H1 (cell line): ENCODE results near the gene COPS6. TPM values are rescaled to one million over a fixed set of nuclear protein-coding genes. Genes with fewer than 3 reads are reported as not detected.

Experiments
- CTCF ChIA-PET: fragments of 300-600 bp; sonication (Branson Sonifier 250); formaldehyde crosslinking; loops from one replicate; lab custom pipeline; 2021; ENCODE audit not compliant: partially characterized antibody; lab: Charles Lee
- POLR2A ChIA-PET: fragments of 300-600 bp; sonication (Branson Sonifier 250); formaldehyde crosslinking; loops from one replicate; lab custom pipeline; 2021; ENCODE audit warnings: inconsistent platforms; ENCODE audit not compliant: partially characterized antibody; lab: Charles Lee
- DNase-seq, 2 experiments: peaks; one replicate each; pipeline versions ENCODE4 v3.0.0 to v3.0.0-alpha.2; 2010 to 2022; ENCODE audit warnings: low spot score in 2 of 2, low read depth in 1 of 2, mixed read lengths in 1 of 2
- FAIRE-seq: peaks from 2 replicates; lab custom pipeline; 2011; peaks lifted over from hg19 to GRCh38; lab: Jason Lieb, UNC
- H2AFZ ChIP-seq: 2 replicates; pipeline ENCODE4 v1.8.1; 2012; ENCODE audit warnings: low read length, inconsistent platforms
- H2AK5ac ChIP-seq: 2 replicates; pipeline ENCODE4 v1.6.1; 2013; ENCODE audit warnings: low read depth, low read length
- H2BK120ac ChIP-seq: replicated peaks from 2 replicates; pipeline ENCODE3; 2013; ENCODE audit warnings: low read depth, low read length, inconsistent platforms
- H2BK12ac ChIP-seq: 2 replicates; pipeline ENCODE4 v1.6.1; 2013; ENCODE audit warnings: low read depth, low read length
- H2BK15ac ChIP-seq: 2 replicates; pipeline ENCODE4 v1.6.1; 2013; ENCODE audit warnings: low read length
- H2BK20ac ChIP-seq: 2 replicates; pipeline ENCODE4 v1.6.1; 2013; ENCODE audit warnings: low read length
- H2BK5ac ChIP-seq: 2 replicates; pipeline ENCODE4 v1.6.1; 2013; ENCODE audit warnings: low read depth, low read length
- H3K14ac ChIP-seq: 2 replicates; pipeline ENCODE4 v1.6.1; 2013; ENCODE audit warnings: inconsistent platforms; ENCODE audit not compliant: insufficient read length
- H3K18ac ChIP-seq: 2 replicates; pipeline ENCODE4 v1.6.1; 2013; ENCODE audit warnings: low read length; ENCODE audit errors: extremely low read depth
- H3K23ac ChIP-seq: 2 replicates; pipeline ENCODE4 v1.6.1; 2013; ENCODE audit warnings: inconsistent platforms; ENCODE audit not compliant: insufficient read length
- H3K23me2 ChIP-seq: 2 replicates; pipeline ENCODE4 v1.6.1; 2013; ENCODE audit warnings: low read depth, low read length
- H3K27ac ChIP-seq: 2 replicates; pipeline ENCODE4 v1.6.1; 2011; ENCODE audit warnings: low read depth, low read length, inconsistent platforms
- H3K27me3 ChIP-seq, 4 experiments: replicated peaks in 1 of 4; 1 replicate in 1 of 4; 2 replicates in 3 of 4; pipeline versions ENCODE4 v1.6.1 to v1.8.1; 2011 to 2013; ENCODE audit warnings: low read length in 3 of 4, mild to moderate bottlenecking in 3 of 4, inconsistent platforms in 2 of 4, mixed read lengths in 2 of 4, moderate library complexity in 1 of 4; ENCODE audit not compliant: control insufficient read depth in 3 of 4, insufficient read depth in 3 of 4; ENCODE audit errors: extremely low read depth in 1 of 4
- H3K36me3 ChIP-seq, 4 experiments: 2 replicates each; pipeline versions ENCODE4 v1.6.1 to v1.8.1; 2011 to 2013; ENCODE audit warnings: mild to moderate bottlenecking in 4 of 4, low read length in 3 of 4, moderate library complexity in 2 of 4, control low read depth in 1 of 4, inconsistent platforms in 1 of 4; ENCODE audit not compliant: insufficient read depth in 4 of 4, control insufficient read depth in 2 of 4
- H3K4ac ChIP-seq: replicated peaks from 2 replicates; pipeline ENCODE3; 2013; ENCODE audit warnings: low read length, low read depth, mixed read lengths, inconsistent platforms; ENCODE audit not compliant: insufficient read length
- H3K4me1 ChIP-seq, 4 experiments: replicated peaks in 1 of 4; 1 replicate in 1 of 4; 2 replicates in 3 of 4; pipeline versions ENCODE4 v1.6.1 to v1.8.1; 2011 to 2013; ENCODE audit warnings: low read length in 3 of 4, inconsistent platforms in 2 of 4, mixed read lengths in 1 of 4; ENCODE audit not compliant: insufficient read depth in 4 of 4, control insufficient read depth in 3 of 4
- H3K4me2 ChIP-seq, 2 experiments: 2 replicates each; pipeline versions ENCODE4 v1.6.1 to v1.8.1; 2011 to 2013; ENCODE audit warnings: low read depth in 2 of 2, low read length in 2 of 2, control low read depth in 1 of 2, inconsistent platforms in 1 of 2, mild to moderate bottlenecking in 1 of 2; ENCODE audit not compliant: insufficient read depth in 1 of 2
- H3K4me3 ChIP-seq, 4 experiments: fragments of 200-600, 300-600 bp in 1 of 4; sonication (generic), shearing (Covaris generic), sonication (Bioruptor Twin) in 1 of 4; 2 replicates each; pipeline versions ENCODE4 v1.5.1 to v1.8.1; 2011 to 2016; ENCODE audit warnings: low read length in 4 of 4, low read depth in 3 of 4, control low read depth in 2 of 4, inconsistent platforms in 2 of 4, mild to moderate bottlenecking in 2 of 4, mixed read lengths in 1 of 4, moderate library complexity in 1 of 4; ENCODE audit not compliant: insufficient read depth in 2 of 4; ENCODE audit errors: extremely low read depth in 1 of 4
- H3K56ac ChIP-seq: replicated peaks from 2 replicates; pipeline ENCODE3; 2013; ENCODE audit warnings: low read depth, mild to moderate bottlenecking, mixed read lengths, low read length, inconsistent platforms; ENCODE audit not compliant: insufficient read length
- H3K79me1 ChIP-seq: 2 replicates; pipeline ENCODE4 v1.6.1; 2013; ENCODE audit warnings: low read depth, low read length, control low read depth
- H3K79me2 ChIP-seq, 2 experiments: 2 replicates each; pipeline versions ENCODE4 v1.6.1 to v1.8.1; 2012 to 2013; ENCODE audit warnings: low read length in 2 of 2, mild to moderate bottlenecking in 2 of 2, inconsistent platforms in 1 of 2; ENCODE audit not compliant: insufficient read depth in 2 of 2, control insufficient read depth in 1 of 2
- H3K9ac ChIP-seq, 4 experiments: replicated peaks in 1 of 4; 1 replicate in 1 of 4; 2 replicates in 3 of 4; pipeline versions ENCODE4 v1.6.1 to v1.8.1; 2011 to 2013; ENCODE audit warnings: low read depth in 3 of 4, low read length in 3 of 4, control low read depth in 2 of 4, mild to moderate bottlenecking in 2 of 4, moderate library complexity in 2 of 4, inconsistent platforms in 1 of 4; ENCODE audit errors: extremely low read depth in 1 of 4
- H3K9me3 ChIP-seq, 2 experiments: 2 replicates each; pipeline versions ENCODE4 v1.6.1 to v1.8.1; 2012 to 2013; ENCODE audit warnings: mild to moderate bottlenecking in 2 of 2, moderate library complexity in 2 of 2, control low read depth in 1 of 2, inconsistent platforms in 1 of 2, low read depth in 1 of 2, low read length in 1 of 2, mixed read lengths in 1 of 2; ENCODE audit not compliant: insufficient read depth in 2 of 2
- H4K20me1 ChIP-seq, 2 experiments: replicated peaks in 1 of 2; 2 replicates each; pipeline versions ENCODE3 to v1.8.1; 2011 to 2013; ENCODE audit warnings: inconsistent platforms in 2 of 2, low read length in 2 of 2, mild to moderate bottlenecking in 1 of 2; ENCODE audit not compliant: insufficient read depth in 2 of 2, control insufficient read depth in 1 of 2
- H4K5ac ChIP-seq: 2 replicates; pipeline ENCODE4 v1.6.1; 2013; ENCODE audit warnings: low read length, low read depth, mixed read lengths, inconsistent platforms; ENCODE audit not compliant: insufficient read length
- H4K8ac ChIP-seq: 2 replicates; pipeline ENCODE4 v1.8.0; 2013; ENCODE audit warnings: mild to moderate bottlenecking, moderate library complexity, low read length, inconsistent platforms; ENCODE audit not compliant: insufficient read depth; ENCODE audit errors: extremely low read depth
- H4K91ac ChIP-seq: replicated peaks from 2 replicates; pipeline ENCODE3; 2013; ENCODE audit warnings: low read length, mixed read lengths, inconsistent platforms; ENCODE audit not compliant: insufficient read length
- CHD2 ChIP-seq: IDR thresholded peaks from 2 replicates; pipeline ENCODE4 v1.6.1; 2012; ENCODE audit warnings: low read length, improper control_type of control experiment
- GTF2F1 ChIP-seq: IDR thresholded peaks from 2 replicates; pipeline ENCODE4 v1.6.1; 2012; ENCODE audit warnings: low read depth, low read length, improper control_type of control experiment, borderline replicate concordance
- SUZ12 ChIP-seq: fragments of 200-600 bp; sonication (generic); IDR thresholded peaks from 2 replicates; pipeline ENCODE4 v1.6.1; 2012; ENCODE audit warnings: mild to moderate bottlenecking, inconsistent platforms, low read length, moderate library complexity, mixed read lengths
- TAF7 ChIP-seq: optimal IDR thresholded peaks from 2 replicates; pipeline ENCODE3; 2011; ENCODE audit warnings: low read depth, mild to moderate bottlenecking, inconsistent platforms, low read length, moderate library complexity, borderline replicate concordance
- TCF12 ChIP-seq: IDR thresholded peaks from 2 replicates; pipeline ENCODE4 v1.6.1; 2011; ENCODE audit warnings: low read depth, mild to moderate bottlenecking, low read length
- WGBS, 2 experiments: shearing (Covaris generic) in 1 of 2; methylation state at CpG; one replicate each; pipeline versions ENCODE4 v1.1.6 to v1.1.7; 2013 to 2015; ENCODE audit warnings: low lambda C conversion rate in 2 of 2, mixed read lengths in 2 of 2, inconsistent platforms in 1 of 2, low coverage in 1 of 2, missing lambda C conversion rate in 1 of 2; ENCODE audit not compliant: insufficient replicate concordance in 2 of 2, insufficient coverage in 1 of 2, insufficient read length in 1 of 2; ENCODE audit errors: extremely low coverage in 1 of 2, missing lambda C conversion rate in 1 of 2; 5-methylcytosine and 5-hydroxymethylcytosine counted together
- polyA plus RNA-seq, 7 experiments: library from polyadenylated mRNA; depleted of rRNA in 3 of 7; stranded (reverse) in 5 of 7; unstranded in 2 of 7; fragments of >200 nt in 5 of 7; fragments of 200-250 nt in 2 of 7; gene quantifications; 1 replicate in 5 of 7; 2 replicates in 1 of 7; 4 replicates in 1 of 7; pipeline versions ENCODE4 v1.2.1 to v1.2.3, GENCODE V29; 2011 to 2013; ENCODE audit warnings: missing spikeins in 2 of 7, mixed read lengths in 2 of 7
- total RNA-seq: library from RNA; stranded (reverse); fragmentation: NEBNext Ultra II Directional; extraction: Animal tissue kit (Norgen Biotek cat#: 25700); gene quantifications from 2 replicates; pipeline ENCODE4 v1.2.1, GENCODE V29; 2021
- TF ChIP-seq, protein P1 (sequence below): IDR thresholded peaks from 2 replicates; pipeline ENCODE4 v1.6.1; 2011; ENCODE audit warnings: low read depth, mild to moderate bottlenecking, low read length; ENCODE audit not compliant: insufficient read depth
- TF ChIP-seq, protein P2 (sequence below), 3 experiments: IDR thresholded peaks; 1 replicate in 2 of 3; 2 replicates in 1 of 3; pipeline versions ENCODE4 v1.5.1 to v1.6.1; 2011; ENCODE audit warnings: low read length in 3 of 3, mild to moderate bottlenecking in 3 of 3, inconsistent platforms in 2 of 3, low read depth in 1 of 3, moderate library complexity in 1 of 3; ENCODE audit not compliant: insufficient read depth in 1 of 3; ENCODE audit errors: control extremely low read depth in 1 of 3

The COPS6 gene
- total and polyA plus RNA-seq, 2 of the 8 experiments (the other 6 are each of a cell fraction or from before 2014, with no cell fraction given), result 127 to 225 TPM

DNA sequence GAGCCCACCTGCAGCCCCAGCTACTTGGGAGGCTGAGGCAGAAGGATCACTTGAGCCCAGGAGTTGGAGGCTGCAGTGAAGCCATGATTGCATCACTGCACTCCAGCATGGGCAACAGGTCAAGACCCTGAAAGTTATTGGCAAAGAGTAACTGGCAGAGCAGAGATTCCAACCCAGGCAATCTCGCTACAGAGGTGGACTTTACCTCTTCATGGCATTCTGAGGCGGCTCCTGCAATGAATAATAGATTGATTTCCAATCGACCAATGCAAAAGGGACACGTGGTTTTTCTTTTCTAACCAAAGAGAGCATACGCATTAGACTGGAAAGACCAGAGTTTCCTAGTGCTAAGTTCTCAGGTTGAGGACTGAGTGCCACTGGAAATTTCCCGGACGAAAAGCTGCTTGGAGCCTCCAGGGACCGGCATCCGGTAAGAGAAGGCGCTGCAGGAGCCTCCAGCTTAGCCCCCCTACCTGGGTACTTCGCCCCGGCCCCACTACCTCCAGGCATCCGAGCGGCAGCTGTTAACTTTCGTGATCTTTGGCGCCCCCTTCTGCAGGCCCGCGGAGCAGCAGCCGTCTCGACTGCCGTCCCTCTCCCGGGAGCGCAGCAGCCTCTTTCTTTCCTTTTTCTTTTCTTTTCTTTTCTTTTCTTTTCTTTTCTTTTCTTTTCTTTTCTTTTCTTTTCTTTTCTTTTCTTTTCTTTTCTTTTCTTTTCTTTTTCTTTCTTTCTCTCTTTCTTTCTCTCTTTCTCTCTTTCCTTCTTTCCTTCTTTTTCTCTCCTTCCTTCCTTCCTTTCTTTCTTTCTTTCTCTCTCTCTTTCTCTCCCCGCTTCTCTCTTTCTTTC, 42.1 kb downstream of the COPS6 start:
- Histone ChIP-seq H4K91ac (peak overlapping the region; percentile 84), H4K20me1 (no peaks in the 10 kb centered on the region), H3K4me2 (peak overlapping the region; percentile 0 to 54; a peak in 3 of 4 replicates), H2BK20ac (peak overlapping the region; percentile 61; the same call in 1 of the 2 replicates), H3K4me1 (peaks cover 0 to 8% (median 0%) of the 10 kb centered on the region in 4 experiments; a peak in 2 of 7 replicates), H3K9me3 (no peaks in the 10 kb centered on the region), H3K9ac (0 out of 7 replicates have a peak overlapping the region, but pooled peaks of 1 of the 4 experiments have one; percentile 5), H2BK12ac (no peak overlapping the region), H3K23ac (no peak overlapping the region), H4K8ac (no peak overlapping the region), H2BK5ac (no peak overlapping the region), H3K4ac (no peak overlapping the region), H3K23me2 (peaks cover 8% of the 10 kb centered on the region; the same call in 1 of the 2 replicates), H2BK15ac (peak overlapping the region; percentile 88; the same call in 1 of the 2 replicates), H2BK120ac (peak overlapping the region; percentile 55), H2AFZ (peak overlapping the region; percentile 86), H3K4me3 (peak overlapping the region in 2 of 4 experiments; percentile 11 to 43; a peak in 3 of 8 replicates), H3K79me2 (no peaks in the 10 kb centered on the region), H3K56ac (no peak overlapping the region), H2AK5ac (no peak overlapping the region), H3K36me3 (no peaks in the 10 kb centered on the region), H3K79me1 (no peaks in the 10 kb centered on the region), H3K27ac (no peak overlapping the region), H3K18ac (peak overlapping the region; percentile 65; the same call in 1 of the 2 replicates), H3K27me3 (peaks cover 0 to 11% (median 0%) of the 10 kb centered on the region in 4 experiments; a peak in 2 of 7 replicates), H3K14ac (no peak overlapping the region), H4K5ac (no peak overlapping the region)
- DNase-seq, result peak in 1 of 2 experiments; percentile 99
- POLR2A ChIA-PET, result interaction anchor here (0.6 to 4.1 kb wide), 21 partner anchors 10 to 544 kb away, joined by 3 to 68 read pairs (median 4); partner anchors contain the start of genes AP4M1, LAMTOR4, MCM7 and ZKSCAN1
- 9% methylated on average over 24 of the region's 24 CpGs; no CpG with 5 or more reads in 1 of the 2 experiments for WGBS, 2 experiments
- CTCF ChIA-PET, result interaction anchor here (0.6 to 9.0 kb wide), 36 partner anchors 10 to 1465 kb away, joined by 3 to 108 read pairs (median 5); partner anchors contain the start of genes AP4M1, GAL3ST4, LAMTOR4 and MCM7
- no peak for FAIRE-seq
- TF ChIP-seq TAF7, result peak; percentile 26
- TF ChIP-seq GTF2F1, result no peak
- TF ChIP-seq SUZ12, result no peak
- no peak for TF ChIP-seq CHD2
- TF ChIP-seq TCF12, result peak; percentile 81; the same call in 1 of the 2 replicates
- TF ChIP-seq, protein P1, sequence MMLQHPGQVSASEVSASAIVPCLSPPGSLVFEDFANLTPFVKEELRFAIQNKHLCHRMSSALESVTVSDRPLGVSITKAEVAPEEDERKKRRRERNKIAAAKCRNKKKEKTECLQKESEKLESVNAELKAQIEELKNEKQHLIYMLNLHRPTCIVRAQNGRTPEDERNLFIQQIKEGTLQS, result peak; percentile 30; the same call in 1 of the 2 replicates
- TF ChIP-seq, protein P2, sequence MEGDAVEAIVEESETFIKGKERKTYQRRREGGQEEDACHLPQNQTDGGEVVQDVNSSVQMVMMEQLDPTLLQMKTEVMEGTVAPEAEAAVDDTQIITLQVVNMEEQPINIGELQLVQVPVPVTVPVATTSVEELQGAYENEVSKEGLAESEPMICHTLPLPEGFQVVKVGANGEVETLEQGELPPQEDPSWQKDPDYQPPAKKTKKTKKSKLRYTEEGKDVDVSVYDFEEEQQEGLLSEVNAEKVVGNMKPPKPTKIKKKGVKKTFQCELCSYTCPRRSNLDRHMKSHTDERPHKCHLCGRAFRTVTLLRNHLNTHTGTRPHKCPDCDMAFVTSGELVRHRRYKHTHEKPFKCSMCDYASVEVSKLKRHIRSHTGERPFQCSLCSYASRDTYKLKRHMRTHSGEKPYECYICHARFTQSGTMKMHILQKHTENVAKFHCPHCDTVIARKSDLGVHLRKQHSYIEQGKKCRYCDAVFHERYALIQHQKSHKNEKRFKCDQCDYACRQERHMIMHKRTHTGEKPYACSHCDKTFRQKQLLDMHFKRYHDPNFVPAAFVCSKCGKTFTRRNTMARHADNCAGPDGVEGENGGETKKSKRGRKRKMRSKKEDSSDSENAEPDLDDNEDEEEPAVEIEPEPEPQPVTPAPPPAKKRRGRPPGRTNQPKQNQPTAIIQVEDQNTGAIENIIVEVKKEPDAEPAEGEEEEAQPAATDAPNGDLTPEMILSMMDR (IDR thresholded peaks at IDR 0.05; ENCODE audit: control extremely low read depth in 1 of 3, insufficient read depth in 1 of 3, low read depth in 1 of 3, low read length in 3 of 3), result peak; percentile 80 to 82 (median 81)
